Upper lobe of right lung (tissue), 1 donor: Measurements from ENCODE around the gene DSE. TPM values are rescaled to one million over a fixed set of nuclear protein-coding genes. Genes with fewer than 3 reads are reported as not detected.

Source experiments
- ATAC-seq: fragments of 200-7000 bp; cut with Tn5 transposase; one replicate; pipeline ENCODE4 v1.9.1; 2020; ENCODE audit warnings: mild to moderate bottlenecking, moderate library complexity
- DNase-seq: peaks from one replicate; pipeline ENCODE4 v3.0.0-alpha.2; 2020
- H3K27ac ChIP-seq: fragments of 200-600 bp; one replicate; pipeline ENCODE4 v1.8.0; 2022
- H3K27me3 ChIP-seq: fragments of 200-600 bp; one replicate; pipeline ENCODE4 v1.8.0; 2022; ENCODE audit warnings: mild to moderate bottlenecking
- H3K36me3 ChIP-seq: fragments of 200-600 bp; one replicate; pipeline ENCODE4 v1.8.0; 2022
- H3K4me1 ChIP-seq: fragments of 200-600 bp; one replicate; pipeline ENCODE4 v1.8.0; 2022
- H3K4me3 ChIP-seq: fragments of 200-600 bp; one replicate; pipeline ENCODE4 v1.8.0; 2022; ENCODE audit warnings: mild to moderate bottlenecking
- H3K9me3 ChIP-seq: fragments of 200-600 bp; one replicate; pipeline ENCODE4 v1.8.0; 2022
- CTCF ChIP-seq: fragments of 200-600 bp; IDR thresholded peaks from one replicate; pipeline ENCODE4 v1.8.0; 2022; ENCODE audit warnings: antibody characterized with exemption
- intact Hi-C: fragments of 100-400 bp; cut with DNase I; formaldehyde crosslinking; loops from one replicate; pipeline ENCODE4 v1.11.0; 2022
- total RNA-seq: library from RNA; stranded (reverse); fragmentation: NEBNext Ultra II Directional; extraction: Animal tissue kit (Norgen Biotek cat#: 25700); gene quantifications from one replicate; pipeline ENCODE4 v1.2.1, GENCODE V29; 2021
- donor health status: DM: no; HTN: yes; CAD: no; lungs with severe emphysema.

Gene DSE
- total RNA-seq, 1 donor from 2014 or later: 47.6 TPM

- H3K27me3 ChIP-seq: no peaks in the 10 kb centered on the region
- intact Hi-C loops: no loop called here
- H3K4me3 ChIP-seq: no peak overlapping the region
- TF ChIP-seq CTCF: no peak
- H3K27ac ChIP-seq: no peak overlapping the region
- ATAC-seq (no peak), DNase-seq (no peak)
- no peaks in the 10 kb centered on the region for H3K36me3 ChIP-seq
- peaks cover 9% of the 10 kb centered on the region for H3K4me1 ChIP-seq
- H3K9me3 ChIP-seq: no peaks in the 10 kb centered on the region
Observed at GRCh38 chr6:116450185-116450710, 79.5 kb downstream of the DSE start.

DNA sequence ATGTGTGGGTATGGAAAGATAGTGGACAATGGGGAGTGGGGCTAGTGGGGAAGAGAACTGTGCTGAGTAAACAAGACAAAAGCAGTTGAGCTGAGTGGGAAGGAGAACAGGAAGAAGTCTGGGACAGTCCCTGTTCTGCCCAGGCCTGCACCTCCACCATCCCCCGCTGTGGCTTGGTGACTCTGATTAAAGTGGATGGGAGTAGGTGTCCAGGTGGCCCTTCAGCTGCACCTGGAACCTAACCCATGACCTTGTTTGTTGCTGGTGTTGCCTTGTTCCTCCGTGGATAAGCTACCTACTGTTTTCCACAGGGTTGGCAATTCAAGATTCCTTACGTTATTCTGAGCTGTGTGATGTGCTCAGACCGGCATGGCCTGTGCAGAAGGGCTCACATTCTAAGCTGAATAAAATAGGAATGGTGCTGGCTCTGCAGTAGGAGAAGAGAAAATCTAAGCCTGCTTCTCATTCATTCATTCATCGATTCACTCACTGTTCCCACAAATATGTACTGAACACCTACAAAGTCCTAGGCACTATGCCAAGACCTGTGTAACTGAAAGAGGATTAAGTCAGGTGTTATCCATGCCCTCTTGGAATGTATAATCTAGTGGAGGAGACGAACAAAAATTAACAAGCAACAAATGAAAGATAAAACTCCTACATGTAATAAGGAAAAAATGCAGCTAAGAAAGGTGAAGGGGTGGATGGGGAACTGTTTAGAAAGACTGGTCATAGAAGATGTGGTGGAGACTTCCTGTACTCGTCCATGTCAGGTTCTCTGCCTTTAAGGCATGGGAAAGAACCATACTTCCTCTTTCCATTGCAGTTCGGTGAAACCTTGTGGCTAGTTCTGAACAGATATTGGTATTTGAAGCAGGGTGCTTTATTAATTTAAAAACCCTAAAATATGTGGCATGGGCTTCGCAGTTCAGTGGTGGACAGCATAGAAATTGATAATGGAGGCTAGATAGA is 80.3 kb downstream of the DSE start:
- H3K27me3 ChIP-seq: no peaks in the 10 kb centered on the region
- intact Hi-C loops: no loop called here
- ATAC-seq: peak; percentile 75

GRCh38 chr6:116451916-116452315 is 81.2 kb downstream of the DSE start:
- Histone ChIP-seq H3K9me3 (no peaks in the 10 kb centered on the region), H3K4me1 (peaks cover 9% of the 10 kb centered on the region), H3K27me3 (no peaks in the 10 kb centered on the region), H3K4me3 (no peak overlapping the region), H3K36me3 (no peaks in the 10 kb centered on the region), H3K27ac (no peak overlapping the region)
- ATAC-seq: no peak
- intact Hi-C loops: no loop called here
- TF ChIP-seq CTCF: no peak
- no peak for DNase-seq

More for the DNA sequence above, 80.3 kb downstream of the DSE start:
- no peak overlapping the region for H3K4me3 ChIP-seq
- peaks cover 9% of the 10 kb centered on the region for H3K4me1 ChIP-seq
- DNase-seq: no peak
- H3K27ac ChIP-seq: no peak overlapping the region
- no peak for TF ChIP-seq CTCF
- no peaks in the 10 kb centered on the region for H3K36me3 ChIP-seq
- H3K9me3 ChIP-seq: no peaks in the 10 kb centered on the region

DNA sequence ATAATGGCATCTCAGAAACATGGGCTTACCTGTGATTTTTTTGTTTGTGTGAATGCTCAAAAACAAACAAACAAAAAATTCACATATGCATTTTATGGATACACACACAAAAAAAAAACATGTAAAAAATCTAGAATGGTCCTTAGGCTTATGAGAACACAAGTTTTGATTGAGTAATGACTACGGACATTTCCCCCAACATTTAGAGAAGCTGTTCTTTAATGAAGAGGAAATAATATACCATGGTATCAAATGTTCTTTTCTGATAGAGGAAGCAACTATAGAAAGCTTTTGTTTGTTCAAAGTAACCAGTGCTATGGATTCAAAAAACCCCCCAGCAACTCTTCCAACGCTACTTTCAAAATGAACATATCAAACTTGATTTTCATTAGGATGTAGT is 81.8 kb downstream of the DSE start:
- Histone ChIP-seq H3K36me3 (no peaks in the 10 kb centered on the region), H3K27me3 (no peaks in the 10 kb centered on the region), H3K4me3 (no peak overlapping the region), H3K27ac (no peak overlapping the region), H3K9me3 (no peaks in the 10 kb centered on the region), H3K4me1 (peaks cover 9% of the 10 kb centered on the region)
- TF ChIP-seq CTCF: no peak
- DNase-seq: no peak
- peak; percentile 28 for ATAC-seq
- intact Hi-C loops: no loop called here

GRCh38 chr6:116456106-116456505 is 85.4 kb downstream of the DSE start:
- Histone ChIP-seq H3K9me3 (no peaks in the 10 kb centered on the region), H3K27me3 (no peaks in the 10 kb centered on the region), H3K27ac (no peak overlapping the region), H3K4me1 (peaks cover 9% of the 10 kb centered on the region), H3K36me3 (no peaks in the 10 kb centered on the region), H3K4me3 (no peak overlapping the region)
- no peak for TF ChIP-seq CTCF
- ATAC-seq (no peak), DNase-seq (no peak)
- intact Hi-C loops: no loop called here
